HCT116 (cell line): ENCODE data around the gene NTNG2. TPM values are rescaled to one million over a fixed set of nuclear protein-coding genes. Genes with fewer than 3 reads are reported as not detected.

Experiments
- ATAC-seq: fragments of 200-7000 bp; cut with Tn5 transposase; 2 replicates; pipeline ENCODE4 v1.9.1; 2020; ENCODE audit warnings: mild to moderate bottlenecking, moderate library complexity
- BruUV-seq: library from RNA; stranded (reverse); fragments of 400-500 nt; replicated peaks from 2 replicates; lab custom pipeline; 2021; lab: Mats Ljungman, UMichigan
- CTCF ChIA-PET: fragments of 300-600 bp; sonication (Branson Sonifier 250); formaldehyde crosslinking; loops from one replicate; lab custom pipeline; 2021; ENCODE audit warnings: antibody characterized with exemption; lab: Charles Lee
- POLR2A ChIA-PET: fragments of 300-600, 350-600 bp; sonication (Branson Sonifier 250); formaldehyde crosslinking; loops from one replicate; lab custom pipeline; 2021; ENCODE audit warnings: antibody characterized with exemption; lab: Charles Lee
- RAD21 ChIA-PET, 2 experiments: fragments of 300-600 bp; sonication (Branson Sonifier 250); formaldehyde crosslinking; loops; one replicate each; lab custom pipeline; 2023; ENCODE audit warnings: low total read pairs in 2 of 2; ENCODE audit not compliant: uncharacterized antibody in 2 of 2, unreplicated experiment in 2 of 2, low non-redundant PET in 1 of 2; lab: Charles Lee
- DNase-seq: peaks from one replicate; pipeline ENCODE4 v3.0.0-alpha.2; 2010; ENCODE audit warnings: low read depth, low spot score
- H2AFZ ChIP-seq: fragments of 200-600 bp; shearing (Covaris generic), sonication (generic); 2 replicates; pipeline ENCODE4 v1.6.1; 2017; ENCODE audit warnings: low read depth, mixed run types, mixed read lengths, antibody characterized with exemption, low read length; ENCODE audit not compliant: poor library complexity, severe bottlenecking
- H3K27ac ChIP-seq: 2 replicates; pipeline ENCODE4 v1.5.1; 2012; ENCODE audit warnings: low read depth, low read length
- H3K27me3 ChIP-seq: fragments of 200-600 bp; sonication (generic); 2 replicates; pipeline ENCODE4 v1.6.1; 2016; ENCODE audit warnings: mixed run types, low read length, mixed read lengths; ENCODE audit not compliant: insufficient read depth
- H3K36me3 ChIP-seq, 2 experiments: fragments of 200-500 bp in 1 of 2; fragments of 200-600 bp in 1 of 2; sonication (Bioruptor generic) in 1 of 2; sonication (generic) in 1 of 2; 2 replicates each; pipeline versions ENCODE4 v1.5.1 to v1.6.1; 2014 to 2016; ENCODE audit warnings: low read length in 2 of 2, inconsistent platforms in 1 of 2, mixed read lengths in 1 of 2, mixed run types in 1 of 2; ENCODE audit not compliant: insufficient read depth in 2 of 2, control insufficient read depth in 1 of 2
- H3K4me1 ChIP-seq, 2 experiments: fragments of 200-600 bp in 1 of 2; sonication (generic) in 1 of 2; 2 replicates each; pipeline versions ENCODE4 v1.5.1 to v1.6.1; 2012 to 2017; ENCODE audit warnings: low read length in 2 of 2, inconsistent platforms in 1 of 2, mild to moderate bottlenecking in 1 of 2, mixed read lengths in 1 of 2, mixed run types in 1 of 2, moderate library complexity in 1 of 2; ENCODE audit not compliant: insufficient read depth in 2 of 2, control insufficient read depth in 1 of 2
- H3K4me2 ChIP-seq: fragments of 200-600 bp; sonication (generic); 2 replicates; pipeline ENCODE4 v1.6.1; 2017; ENCODE audit warnings: mixed run types, low read length, mixed read lengths
- H3K4me3 ChIP-seq, 2 experiments: fragments of 200-600 bp in 1 of 2; sonication (generic) in 1 of 2; replicated peaks in 1 of 2; 2 replicates each; pipeline ENCODE4 v1.5.1; 2011 to 2016; ENCODE audit warnings: low read length in 2 of 2, control low read depth in 1 of 2, low read depth in 1 of 2, mild to moderate bottlenecking in 1 of 2, mixed read lengths in 1 of 2, mixed run types in 1 of 2
- H3K79me2 ChIP-seq: fragments of 200-600 bp; sonication (generic); 2 replicates; pipeline ENCODE4 v1.6.1; 2017; ENCODE audit warnings: mild to moderate bottlenecking, mixed run types, low read length, moderate library complexity, mixed read lengths; ENCODE audit not compliant: insufficient read depth
- H3K9ac ChIP-seq: fragments of 200-600 bp; sonication (generic); 2 replicates; pipeline ENCODE4 v1.6.1; 2016; ENCODE audit warnings: low read length, mixed read lengths
- H3K9me2 ChIP-seq: fragments of 200-600 bp; sonication (generic), shearing (Covaris generic); 2 replicates; pipeline ENCODE4 v1.6.1; 2017; ENCODE audit warnings: mixed run types, mild to moderate bottlenecking, moderate library complexity; ENCODE audit not compliant: insufficient read depth
- H3K9me3 ChIP-seq, 2 experiments: fragments of 200-500 bp in 1 of 2; fragments of 200-600 bp in 1 of 2; sonication (Bioruptor generic) in 1 of 2; sonication (generic) in 1 of 2; 2 replicates each; pipeline ENCODE4 v1.6.1; 2014 to 2017; ENCODE audit warnings: low read length in 2 of 2, mixed read lengths in 2 of 2, inconsistent platforms in 1 of 2, low read depth in 1 of 2, mild to moderate bottlenecking in 1 of 2, mixed run types in 1 of 2, moderate library complexity in 1 of 2; ENCODE audit not compliant: control insufficient read depth in 1 of 2, insufficient read depth in 1 of 2
- H4K20me1 ChIP-seq: fragments of 200-600 bp; sonication (generic), shearing (Covaris generic); 2 replicates; pipeline ENCODE4 v1.6.1; 2017; ENCODE audit warnings: mixed run types, mild to moderate bottlenecking, moderate library complexity; ENCODE audit not compliant: insufficient read depth
- ATF3 ChIP-seq: IDR thresholded peaks from 2 replicates; pipeline ENCODE4 v1.6.1; 2012
- CBX3 ChIP-seq: IDR thresholded peaks from 2 replicates; pipeline ENCODE4 v1.6.1; 2012; ENCODE audit warnings: low read depth
- EZH2phosphoT487 ChIP-seq: fragments of 200-600 bp; IDR thresholded peaks from 2 replicates; pipeline ENCODE4 v1.6.1; 2018; ENCODE audit warnings: antibody characterized with exemption, borderline replicate concordance
- FOSL1 ChIP-seq: IDR thresholded peaks from 2 replicates; pipeline ENCODE4 v1.6.1; 2012; ENCODE audit warnings: low read depth
- MAX ChIP-seq: IDR thresholded peaks from 2 replicates; pipeline ENCODE4 v1.6.1; 2012
- POLR2A ChIP-seq: IDR thresholded peaks from 2 replicates; pipeline ENCODE4 v1.7.0; 2011; ENCODE audit warnings: borderline replicate concordance; ENCODE audit not compliant: insufficient read depth, insufficient read length; ENCODE audit errors: extremely low read depth
- POLR2AphosphoS5 ChIP-seq: IDR thresholded peaks from 2 replicates; pipeline ENCODE4 v1.6.1; 2011; ENCODE audit warnings: mild to moderate bottlenecking, low read depth, low read length, moderate library complexity
- RAD21 ChIP-seq: IDR thresholded peaks from 2 replicates; pipeline ENCODE4 v1.6.1; 2012; ENCODE audit warnings: low read depth, mild to moderate bottlenecking
- REST ChIP-seq: IDR thresholded peaks from 2 replicates; pipeline ENCODE4 v1.6.1; 2012; ENCODE audit warnings: low read depth
- SIN3A ChIP-seq: IDR thresholded peaks from 2 replicates; pipeline ENCODE4 v1.6.1; 2012; ENCODE audit warnings: low read depth
- SRF ChIP-seq: IDR thresholded peaks from 2 replicates; pipeline ENCODE4 v1.6.1; 2012; ENCODE audit warnings: low read depth
- TCF7L2 ChIP-seq: IDR thresholded peaks from 2 replicates; pipeline ENCODE4 v1.7.0; 2011; ENCODE audit warnings: borderline replicate concordance, inconsistent platforms; ENCODE audit not compliant: insufficient read depth, insufficient read length; ENCODE audit errors: extremely low read depth
- intact Hi-C: fragments of 100-400 bp; cut with micrococcal nuclease; formaldehyde crosslinking; loops from 2 replicates; pipeline ENCODE4 v1.10.0; 2022
- total RNA-seq: library from RNA; stranded (reverse); gene quantifications from one replicate; pipeline ENCODE4 v1.2.1, GENCODE V29; 2021; ENCODE audit not compliant: unreplicated experiment

Gene NTNG2
- total RNA-seq, 1 experiment from 2014 or later = 2.5 TPM

- DNase-seq (no peak), ATAC-seq (no peak)
- Histone ChIP-seq H3K9me2 (no peaks in the 10 kb centered on the region), H2AFZ (no peak overlapping the region), H3K4me3 (no peak overlapping the region), H3K36me3 (no peaks in the 10 kb centered on the region), H3K4me2 (peak overlapping the region; percentile 41; the same call in 1 of the 2 replicates), H3K27ac (no peak overlapping the region), H4K20me1 (no peaks in the 10 kb centered on the region), H3K9ac (no peak overlapping the region), H3K27me3 (no peaks in the 10 kb centered on the region), H3K79me2 (no peaks in the 10 kb centered on the region), H3K9me3 (no peaks in the 10 kb centered on the region), H3K4me1 (peaks cover 8 to 28% of the 10 kb centered on the region in 2 experiments)
- TF ChIP-seq TCF7L2 (no peak), MAX (no peak), ATF3 (no peak)
- CTCF ChIA-PET = interaction anchor here (0.7 to 7.5 kb wide), 21 partner anchors 10 to 481 kb away, joined by 3 to 154 read pairs (median 4); partner anchors contain the start of genes MED27 and NTNG2
- POLR2A ChIA-PET = interaction anchor here (1.2 kb wide), 1 partner anchor 67 kb away, joined by 3 read pairs; no protein-coding TSS in a partner anchor
- RAD21 ChIA-PET = interaction anchor here (0.6 to 1.6 kb wide), 6 partner anchors 54 to 864 kb away, joined by 3 to 11 read pairs (median 4); no protein-coding TSS in a partner anchor
- intact Hi-C loops = loop anchor here (1.0 to 2.0 kb wide), 3 partner anchors 67 to 482 kb away; no protein-coding TSS in a partner anchor
- BruUV-seq = no TSS peak
Measured at GRCh38 chr9:132236662-132237311, 74.9 kb downstream of the NTNG2 start.

GRCh38 chr9:132237481-132237880, 75.6 kb downstream of the NTNG2 start:
- no TSS peak for BruUV-seq
- ChIA-PET RAD21 (interaction anchor here in 1 of 2 experiments (1.6 kb wide), 1 partner anchor 475 kb away, joined by 4 read pairs; no protein-coding TSS in a partner anchor), POLR2A (no interaction called here), CTCF (interaction anchor here (0.7 to 7.5 kb wide), 5 partner anchors 68 to 479 kb away, joined by 3 to 154 read pairs (median 7); no protein-coding TSS in a partner anchor)
- peak overlapping the region; percentile 32; the same call in 1 of the 2 replicates for H3K4me2 ChIP-seq
- no peak overlapping the region for H2AFZ ChIP-seq
- ATAC-seq (no peak), DNase-seq (no peak)
- H3K9me2 ChIP-seq = no peaks in the 10 kb centered on the region
- no peaks in the 10 kb centered on the region for H4K20me1 ChIP-seq
- H3K9me3 ChIP-seq = no peaks in the 10 kb centered on the region
- no peak overlapping the region for H3K9ac ChIP-seq
- no peak overlapping the region for H3K27ac ChIP-seq
- peaks cover 10 to 31% of the 10 kb centered on the region in 2 experiments for H3K4me1 ChIP-seq
- intact Hi-C loops = loop anchor here (2.0 kb wide), 1 partner anchor 483 kb away; no protein-coding TSS in a partner anchor
- no peaks in the 10 kb centered on the region for H3K79me2 ChIP-seq
- H3K4me3 ChIP-seq = no peak overlapping the region
- H3K27me3 ChIP-seq = no peaks in the 10 kb centered on the region
- no peaks in the 10 kb centered on the region for H3K36me3 ChIP-seq
- no peak for TF ChIP-seq RAD21
- TF ChIP-seq CBX3 = no peak
- no peak for TF ChIP-seq FOSL1
- no peak for TF ChIP-seq SRF
- TF ChIP-seq POLR2A = no peak
- TF ChIP-seq SIN3A = no peak
- no peak for TF ChIP-seq EZH2phosphoT487
- TF ChIP-seq TCF7L2 = no peak
- no peak for TF ChIP-seq REST
- no peak for TF ChIP-seq POLR2AphosphoS5
